GM12872 (cell line): ENCODE data around the gene DCXR.

Source experiments
- CTCF ChIP-seq: IDR thresholded peaks from 3 replicates; pipeline ENCODE4 v1.5.1; 2011; ENCODE audit warnings: low read depth, mild to moderate bottlenecking, low read length, moderate library complexity; ENCODE audit not compliant: insufficient read depth

The DCXR gene

GRCh38 chr17:81996757-81997441 lies 40.6 kb downstream of the DCXR start:
- TF ChIP-seq CTCF = no peak

GRCh38 chr17:81996232-81996756 lies 41.2 kb downstream of the DCXR start:
- no peak for TF ChIP-seq CTCF

GRCh38 chr17:81995463-81996231 lies 41.9 kb downstream of the DCXR start:
- no peak for TF ChIP-seq CTCF

- TF ChIP-seq CTCF = no peak
Measured at GRCh38 chr17:81994593-81995462, 42.7 kb downstream of the DCXR start.

GRCh38 chr17:81993729-81994592 lies 43.5 kb downstream of the DCXR start:
- TF ChIP-seq CTCF = no peak

- no peak for TF ChIP-seq CTCF
Measured at GRCh38 chr17:81992306-81993102, 45.0 kb downstream of the DCXR start.
